GM20431 (cell line): ENCODE measurements around the gene EIF4E2.

Experiments
- in situ Hi-C: fragments of 300-500 bp; cut with MseI, MboI; formaldehyde crosslinking; loops from one replicate; pipeline ENCODE4 v1.15.0; 2020; ENCODE audit warnings: low sequenced_read_pairs; ENCODE audit not compliant: unreplicated experiment

EIF4E2 gene

GRCh38 chr2:232550354-232551249 is at the start of gene EIF4E2, which contains the start of gene TIGD1:
TSS of gene EIF4E2 (plus strand) at chr2:232550689. CDS start at chr2:232550725, 36 bp downstream.
TSS of gene TIGD1 (minus strand) at chr2:232550557. CDS start at chr2:232549882, 675 bp downstream.
- in situ Hi-C loops, result no loop called here

GRCh38 chr2:232501331-232501771 is 49.1 kb upstream of the EIF4E2 start:
- in situ Hi-C loops, result no loop called here

- in situ Hi-C loops, result no loop called here
These were observed 48.6 kb upstream of the EIF4E2 start for GRCh38 chr2:232501794-232502390.

GRCh38 chr2:232502511-232502910 is 48.0 kb upstream of the EIF4E2 start:
- in situ Hi-C loops, result no loop called here

- in situ Hi-C loops, result no loop called here
These were observed 47.3 kb upstream of the EIF4E2 start for GRCh38 chr2:232502911-232503808.

GRCh38 chr2:232503809-232504323 is 46.6 kb upstream of the EIF4E2 start:
- in situ Hi-C loops, result no loop called here

GRCh38 chr2:232504438-232504837 is 46.1 kb upstream of the EIF4E2 start:
- in situ Hi-C loops, result no loop called here

GRCh38 chr2:232505856-232506255 is 44.6 kb upstream of the EIF4E2 start:
- in situ Hi-C loops, result no loop called here

- in situ Hi-C loops, result no loop called here
These were observed 43.8 kb upstream of the EIF4E2 start for GRCh38 chr2:232506709-232507108.

GRCh38 chr2:232508251-232508650 is 42.2 kb upstream of the EIF4E2 start:
- in situ Hi-C loops, result no loop called here

GRCh38 chr2:232511336-232511890 is 39.1 kb upstream of the EIF4E2 start:
- in situ Hi-C loops, result no loop called here

GRCh38 chr2:232512602-232513001 is 37.9 kb upstream of the EIF4E2 start:
- in situ Hi-C loops, result no loop called here

- in situ Hi-C loops, result no loop called here
These were observed 37.1 kb upstream of the EIF4E2 start for GRCh38 chr2:232513353-232513752.

- in situ Hi-C loops, result no loop called here
These were observed 34.9 kb upstream of the EIF4E2 start for GRCh38 chr2:232515639-232516038.

GRCh38 chr2:232516551-232516950 is 33.9 kb upstream of the EIF4E2 start:
- in situ Hi-C loops, result no loop called here

- in situ Hi-C loops, result no loop called here
These were observed 31.6 kb upstream of the EIF4E2 start for GRCh38 chr2:232518844-232519243.

GRCh38 chr2:232519581-232520438 is 30.7 kb upstream of the EIF4E2 start, which contains the start of gene PRSS56:
TSS of gene PRSS56 (plus strand) at chr2:232520388. CDS start at chr2:232520599, 211 bp downstream.
- in situ Hi-C loops, result no loop called here

GRCh38 chr2:232520489-232520888 is 30.0 kb upstream of the EIF4E2 start:
- in situ Hi-C loops, result no loop called here

GRCh38 chr2:232521098-232521497 is 29.4 kb upstream of the EIF4E2 start:
- in situ Hi-C loops, result no loop called here
